Pulmonary artery endothelial cell (primary cell): Measurements from ENCODE around the gene FBXO31. TPM values are rescaled to one million over a fixed set of nuclear protein-coding genes. Genes with fewer than 3 reads are reported as not detected.
A peak's percentile ranks its signal among the peaks of the same experiment; 100 is the strongest.
"Not testable (repeated sequence)": the region's sequence is repeated elsewhere in the genome, so short reads cannot be mapped to it uniquely, and the experiment has no call there.

Experiments
- DNase-seq: peaks from one replicate; pipeline ENCODE4 v3.0.0-alpha.2; 2011; ENCODE audit warnings: low read depth, low spot score
- total RNA-seq: library from RNA; depleted of rRNA; stranded (reverse); fragments of >200 nt; gene quantifications from 2 replicates; pipeline ENCODE4 v1.2.3, GENCODE V29; 2014

Gene FBXO31
- total RNA-seq, 1 donor from 2014 or later = 26.3 TPM

- peak; percentile 95 for DNase-seq
Observed at GRCh38 chr16:87387942-87388817, 4.6 kb upstream of the FBXO31 start.

GRCh38 chr16:87384875-87385167 is 1.2 kb upstream of the FBXO31 start:
- not testable (repeated sequence) for DNase-seq

GRCh38 chr16:87384162-87384874 is 742 bp upstream of the FBXO31 start:
- DNase-seq = no peak

GRCh38 chr16:87382023-87382785 is 1.4 kb downstream of the FBXO31 start:
- DNase-seq = no peak

- no peak for DNase-seq
Observed at GRCh38 chr16:87380881-87381280, 2.7 kb downstream of the FBXO31 start.

- no peak for DNase-seq
Observed at GRCh38 chr16:87380403-87380802, 3.2 kb downstream of the FBXO31 start.

GRCh38 chr16:87379312-87379752 is 4.2 kb downstream of the FBXO31 start:
- not testable (repeated sequence) for DNase-seq

GRCh38 chr16:87376660-87377059 is 6.9 kb downstream of the FBXO31 start:
- no peak for DNase-seq

- peak; percentile 56 for DNase-seq
Observed at GRCh38 chr16:87375426-87376135, 8.0 kb downstream of the FBXO31 start.

- no peak for DNase-seq
Observed at GRCh38 chr16:87374313-87374712, 9.3 kb downstream of the FBXO31 start.

GRCh38 chr16:87372305-87372704 is 11.3 kb downstream of the FBXO31 start:
- DNase-seq = no peak

- no peak for DNase-seq
Observed at GRCh38 chr16:87371261-87371866, 12.2 kb downstream of the FBXO31 start.

GRCh38 chr16:87369796-87370719 is 13.5 kb downstream of the FBXO31 start:
- DNase-seq = no peak

GRCh38 chr16:87369117-87369765 is 14.3 kb downstream of the FBXO31 start:
- DNase-seq = no peak

- DNase-seq = no peak
Observed at GRCh38 chr16:87368029-87368770, 15.4 kb downstream of the FBXO31 start.

GRCh38 chr16:87367529-87367928 is 16.0 kb downstream of the FBXO31 start:
- no peak for DNase-seq

GRCh38 chr16:87366930-87367329 is 16.6 kb downstream of the FBXO31 start:
- DNase-seq = no peak

- no peak for DNase-seq
Observed at GRCh38 chr16:87366288-87366687, 17.3 kb downstream of the FBXO31 start.
